Kidney epithelial cell (primary cell): ENCODE data around the gene ITSN1. TPM values are rescaled to one million over a fixed set of nuclear protein-coding genes. Genes with fewer than 3 reads are reported as not detected.

Experiments
- DNase-seq: peaks from one replicate; pipeline ENCODE4 v3.0.0-alpha.2; 2010; ENCODE audit warnings: low read depth
- H3K27me3 ChIP-seq: 2 replicates; pipeline ENCODE4 v1.6.0; 2011; ENCODE audit warnings: low read length; ENCODE audit not compliant: control insufficient read depth, insufficient read depth
- H3K36me3 ChIP-seq: 2 replicates; pipeline ENCODE4 v1.5.1; 2011; ENCODE audit warnings: low read length; ENCODE audit not compliant: control insufficient read depth, insufficient read depth
- H3K4me3 ChIP-seq: 2 replicates; pipeline ENCODE4 v1.5.1; 2011; ENCODE audit warnings: low read depth, mild to moderate bottlenecking, control low read depth, low read length
- CTCF ChIP-seq: IDR thresholded peaks from 2 replicates; pipeline ENCODE4 v1.5.1; 2011; ENCODE audit warnings: mild to moderate bottlenecking, moderate library complexity, low read length, control low read depth, inconsistent platforms; ENCODE audit not compliant: insufficient read depth, poor library complexity, severe bottlenecking
- total RNA-seq: library from RNA; depleted of rRNA; stranded (reverse); fragments of >200 nt; gene quantifications from 2 replicates; pipeline ENCODE4 v1.2.3, GENCODE V29; 2015

ITSN1 gene
- total RNA-seq, 1 donor from 2014 or later: 20.4 TPM

- DNase-seq: peak; percentile 98
- Histone ChIP-seq H3K36me3 (no peaks in the 10 kb centered on the region), H3K27me3 (no peaks in the 10 kb centered on the region), H3K4me3 (no peak overlapping the region)
- TF ChIP-seq CTCF: no peak
Measured at GRCh38 chr21:33761441-33762036, 119.2 kb downstream of the ITSN1 start.

GRCh38 chr21:33762803-33763581 is 120.7 kb downstream of the ITSN1 start:
- Histone ChIP-seq H3K4me3 (no peak overlapping the region), H3K27me3 (no peaks in the 10 kb centered on the region), H3K36me3 (no peaks in the 10 kb centered on the region)
- DNase-seq: peak; percentile 53
- TF ChIP-seq CTCF: no peak

GRCh38 chr21:33763582-33763899 is 121.2 kb downstream of the ITSN1 start:
- DNase-seq: no peak
- no peaks in the 10 kb centered on the region for H3K36me3 ChIP-seq
- H3K4me3 ChIP-seq: no peak overlapping the region
- H3K27me3 ChIP-seq: no peaks in the 10 kb centered on the region
- TF ChIP-seq CTCF: no peak

- Histone ChIP-seq H3K36me3 (peaks cover 2% of the 10 kb centered on the region), H3K4me3 (no peak overlapping the region), H3K27me3 (no peaks in the 10 kb centered on the region)
- DNase-seq: peak; percentile 59
- no peak for TF ChIP-seq CTCF
Measured at GRCh38 chr21:33767236-33767635, 124.9 kb downstream of the ITSN1 start.

GRCh38 chr21:33767960-33768359 is 125.7 kb downstream of the ITSN1 start:
- no peak overlapping the region for H3K4me3 ChIP-seq
- DNase-seq: no peak
- H3K36me3 ChIP-seq: peaks cover 2% of the 10 kb centered on the region
- no peak for TF ChIP-seq CTCF
- no peaks in the 10 kb centered on the region for H3K27me3 ChIP-seq
